GM18520 (cell line): ENCODE results near the gene ADM2.
"Not testable (repeated sequence)": the region's sequence is repeated elsewhere in the genome, so short reads cannot be mapped to it uniquely, and the experiment has no call there.

Experiments
- ATAC-seq: cut with Tn5 transposase; IDR thresholded peaks from one replicate; pipeline ENCODE4 v1.9.1; 2021; ENCODE audit not compliant: unreplicated experiment

ADM2 gene

GRCh38 chr22:50533856-50534711 lies 52.7 kb downstream of the ADM2 start:
- not testable (repeated sequence) for ATAC-seq

- no peak for ATAC-seq
Observed at GRCh38 chr22:50535113-50535512, 53.8 kb downstream of the ADM2 start.
